NT2/D1 (cell line): Measurements from ENCODE around the gene SCIN.

Source experiments
- DNase-seq: peaks from one replicate; pipeline ENCODE4 v3.0.0-alpha.2; 2011; ENCODE audit warnings: low read depth, low spot score
- H3K27me3 ChIP-seq: 2 replicates; pipeline ENCODE4 v1.6.0; 2011; ENCODE audit warnings: mild to moderate bottlenecking; ENCODE audit not compliant: insufficient read length, insufficient read depth
- H3K36me3 ChIP-seq: 2 replicates; pipeline ENCODE4 v1.6.1; 2011; ENCODE audit warnings: mild to moderate bottlenecking, low read length, mixed read lengths; ENCODE audit not compliant: insufficient read depth, insufficient read length
- H3K4me1 ChIP-seq: 2 replicates; pipeline ENCODE4 v1.5.1; 2011; ENCODE audit not compliant: insufficient read depth, insufficient read length
- H3K4me3 ChIP-seq: 2 replicates; pipeline ENCODE4 v1.5.1; 2011; ENCODE audit warnings: low read depth; ENCODE audit not compliant: insufficient read length
- H3K9ac ChIP-seq: 2 replicates; pipeline ENCODE4 v1.6.0; 2011; ENCODE audit warnings: low read depth; ENCODE audit not compliant: insufficient read length
- H3K9me3 ChIP-seq: 2 replicates; pipeline ENCODE4 v1.5.1; 2011; ENCODE audit warnings: mild to moderate bottlenecking, low read length; ENCODE audit not compliant: insufficient read depth
- SUZ12 ChIP-seq: IDR thresholded peaks from 2 replicates; pipeline ENCODE4 v1.6.1; 2011; ENCODE audit not compliant: insufficient read length, insufficient read depth; ENCODE audit errors: extremely low read depth
- YY1 ChIP-seq: IDR thresholded peaks from 2 replicates; pipeline ENCODE4 v1.6.1; 2011; ENCODE audit not compliant: insufficient read length, insufficient read depth
- ZNF274 ChIP-seq: IDR thresholded peaks from 2 replicates; pipeline ENCODE4 v1.6.1; 2011; ENCODE audit warnings: mild to moderate bottlenecking, low read depth, low read length

SCIN gene

DNA sequence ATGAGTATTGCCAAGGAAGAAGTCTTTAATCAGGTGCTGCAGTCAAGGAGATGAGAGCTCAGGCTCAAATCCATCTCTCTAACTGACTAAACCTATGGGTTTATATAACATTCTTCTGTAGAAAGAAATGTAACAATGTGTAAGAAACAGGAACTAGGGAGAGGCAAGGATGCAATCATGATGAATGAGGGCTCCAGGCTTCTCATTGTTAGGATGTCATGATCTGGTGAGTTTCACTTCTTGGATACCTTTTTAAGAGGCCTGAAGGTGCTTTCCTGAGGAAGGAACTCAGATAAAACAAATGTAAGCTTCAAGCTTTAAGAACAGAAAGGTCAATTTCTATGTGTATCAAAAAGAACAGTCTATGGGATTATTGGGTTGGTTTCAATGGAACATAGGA is 30.8 kb upstream of the SCIN start:
- Histone ChIP-seq H3K36me3 (no peaks in the 10 kb centered on the region), H3K27me3 (no peaks in the 10 kb centered on the region), H3K9ac (no peak overlapping the region), H3K4me1 (no peaks in the 10 kb centered on the region), H3K9me3 (peaks cover 11% of the 10 kb centered on the region; the same call in 1 of the 2 replicates), H3K4me3 (no peak overlapping the region)
- TF ChIP-seq YY1, result no peak
- no peak for DNase-seq

DNA sequence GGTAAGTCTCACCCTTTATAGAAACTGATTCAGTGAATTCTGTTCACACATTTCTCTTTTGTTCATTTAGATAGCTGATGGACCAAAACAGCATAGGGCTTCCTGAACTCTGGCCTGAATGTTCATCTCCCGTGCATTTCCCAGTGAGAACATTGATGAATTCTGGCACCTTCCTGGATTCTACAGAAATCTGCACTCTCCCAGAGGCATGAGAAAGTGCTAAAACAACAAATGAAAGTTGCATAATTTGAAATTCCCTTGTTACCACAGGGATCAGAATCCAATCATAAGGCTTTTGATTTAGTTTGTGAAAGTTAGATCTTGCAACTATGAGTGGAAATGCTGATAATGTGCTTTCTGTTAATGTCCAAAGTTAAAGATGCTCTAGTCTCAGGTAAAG is 29.7 kb upstream of the SCIN start:
- Histone ChIP-seq H3K36me3 (no peaks in the 10 kb centered on the region), H3K4me1 (no peaks in the 10 kb centered on the region), H3K27me3 (no peaks in the 10 kb centered on the region), H3K9me3 (peaks cover 5% of the 10 kb centered on the region; the same call in 1 of the 2 replicates), H3K9ac (no peak overlapping the region), H3K4me3 (no peak overlapping the region)
- TF ChIP-seq SUZ12 (no peak), YY1 (no peak), ZNF274 (no peak)
- DNase-seq, result no peak

DNA sequence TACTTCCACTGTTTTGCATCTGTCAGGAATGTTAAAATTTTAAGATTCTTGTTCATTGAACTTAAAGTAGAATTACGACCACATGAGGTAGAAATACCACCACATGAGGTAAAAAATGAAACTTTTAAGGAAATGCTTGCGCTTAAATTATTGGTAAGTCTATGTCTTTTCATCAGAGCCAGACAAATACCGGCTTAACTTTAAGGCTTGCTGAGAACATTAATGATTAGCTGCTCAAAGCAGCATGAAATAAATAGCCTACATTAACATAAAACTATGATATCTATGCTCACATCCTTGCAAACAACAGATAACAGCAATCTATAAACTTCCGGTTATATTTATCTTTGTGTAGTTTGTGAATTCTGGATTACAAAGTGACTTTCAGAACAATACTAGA is 26.9 kb upstream of the SCIN start:
- H3K9ac ChIP-seq, result no peak overlapping the region
- H3K4me1 ChIP-seq, result no peaks in the 10 kb centered on the region
- DNase-seq, result no peak
- no peak overlapping the region for H3K4me3 ChIP-seq
- TF ChIP-seq ZNF274 (no peak), SUZ12 (no peak), YY1 (no peak)
- H3K36me3 ChIP-seq, result no peaks in the 10 kb centered on the region
- no peaks in the 10 kb centered on the region for H3K9me3 ChIP-seq
- no peaks in the 10 kb centered on the region for H3K27me3 ChIP-seq

DNA sequence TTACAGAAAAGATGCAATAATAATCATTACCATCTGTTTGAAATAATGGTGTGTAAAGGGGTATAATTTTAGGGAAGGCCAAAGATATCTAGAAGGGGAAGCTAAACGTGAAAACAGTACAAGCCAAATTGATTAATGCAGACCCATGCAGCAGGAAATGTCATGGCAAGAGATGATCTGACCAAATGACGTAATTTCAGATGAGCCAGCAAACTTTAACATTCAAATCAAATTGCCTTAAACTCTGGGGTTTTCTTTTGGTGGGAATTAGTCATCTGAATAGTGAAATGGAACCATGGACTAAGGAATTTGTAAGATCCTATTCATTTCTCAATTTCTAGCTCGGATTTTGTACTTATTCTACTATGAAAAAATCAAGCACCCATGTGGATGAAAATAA is 21.4 kb upstream of the SCIN start:
- Histone ChIP-seq H3K36me3 (no peaks in the 10 kb centered on the region), H3K9me3 (no peaks in the 10 kb centered on the region), H3K4me1 (no peaks in the 10 kb centered on the region), H3K4me3 (no peak overlapping the region), H3K9ac (no peak overlapping the region), H3K27me3 (no peaks in the 10 kb centered on the region)
- no peak for TF ChIP-seq ZNF274
- TF ChIP-seq YY1, result no peak
- TF ChIP-seq SUZ12, result no peak
- DNase-seq, result no peak

DNA sequence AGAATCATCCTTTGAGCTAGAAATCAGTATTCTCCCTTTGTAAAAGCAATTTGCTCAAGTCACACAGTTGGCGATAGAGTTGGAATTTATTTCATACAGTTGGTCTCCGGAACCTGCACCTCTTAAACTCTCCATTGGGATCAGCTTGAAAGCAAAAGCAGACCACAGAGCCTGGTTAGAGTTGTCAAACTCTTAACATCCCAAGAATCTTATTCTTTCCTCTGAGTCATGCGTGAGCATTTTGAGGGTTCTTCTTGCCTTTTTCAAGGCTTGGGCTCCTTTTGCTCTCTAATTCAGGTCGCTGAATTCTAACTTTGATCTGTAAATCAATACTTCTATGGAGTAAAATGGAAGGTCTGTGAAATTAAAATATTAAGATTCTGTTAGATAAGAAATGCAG is 19.6 kb upstream of the SCIN start:
- DNase-seq, result no peak
- Histone ChIP-seq H3K27me3 (no peaks in the 10 kb centered on the region), H3K4me3 (no peak overlapping the region), H3K9me3 (no peaks in the 10 kb centered on the region), H3K4me1 (no peaks in the 10 kb centered on the region), H3K9ac (no peak overlapping the region), H3K36me3 (no peaks in the 10 kb centered on the region)
- TF ChIP-seq YY1 (no peak), SUZ12 (no peak)

DNA sequence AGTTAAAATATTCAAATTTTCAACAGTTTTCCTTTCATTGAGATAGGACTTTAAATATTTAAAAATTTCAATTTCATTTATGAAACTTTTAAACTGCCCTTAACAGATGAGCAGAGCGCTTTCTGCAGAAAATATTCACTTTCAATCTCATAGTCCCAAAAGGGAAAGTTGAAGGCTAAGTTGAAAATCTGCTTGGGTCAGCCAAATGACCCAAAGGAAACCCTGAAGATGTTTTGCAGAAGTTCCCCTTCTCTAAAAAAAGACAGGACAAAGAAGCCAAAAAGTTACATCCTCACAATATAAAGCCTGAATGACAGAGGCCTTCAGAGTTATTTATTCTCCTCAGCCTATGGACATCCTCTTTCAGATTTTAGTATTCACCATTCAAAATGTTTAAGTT is 17.6 kb upstream of the SCIN start:
- TF ChIP-seq YY1 (no peak), SUZ12 (no peak), ZNF274 (no peak)
- no peak for DNase-seq
- Histone ChIP-seq H3K4me3 (no peak overlapping the region), H3K9ac (no peak overlapping the region), H3K9me3 (no peaks in the 10 kb centered on the region), H3K27me3 (no peaks in the 10 kb centered on the region), H3K36me3 (no peaks in the 10 kb centered on the region), H3K4me1 (no peaks in the 10 kb centered on the region)

DNA sequence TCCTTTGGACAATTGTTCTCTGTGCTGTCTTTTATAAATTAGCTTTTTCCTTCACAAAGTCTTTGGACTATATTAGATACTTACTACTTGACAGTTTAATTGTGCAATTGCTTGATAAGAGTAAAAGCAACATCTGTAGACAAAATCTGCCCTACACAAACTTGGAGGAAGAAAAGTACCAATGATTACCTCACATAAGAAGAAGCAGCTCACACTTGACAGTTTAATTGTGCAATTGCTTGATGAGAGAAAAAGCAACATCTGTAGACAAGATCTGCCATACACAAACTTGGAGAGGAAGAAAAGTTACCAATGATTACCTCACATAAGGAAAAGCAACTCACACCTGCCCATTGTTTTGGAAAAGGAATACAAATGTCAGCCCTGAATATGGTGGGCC is 17.1 kb upstream of the SCIN start:
- Histone ChIP-seq H3K9ac (no peak overlapping the region), H3K27me3 (no peaks in the 10 kb centered on the region), H3K4me1 (no peaks in the 10 kb centered on the region), H3K36me3 (no peaks in the 10 kb centered on the region), H3K9me3 (no peaks in the 10 kb centered on the region), H3K4me3 (no peak overlapping the region)
- no peak for DNase-seq
- no peak for TF ChIP-seq ZNF274
- TF ChIP-seq SUZ12, result no peak
- no peak for TF ChIP-seq YY1

DNA sequence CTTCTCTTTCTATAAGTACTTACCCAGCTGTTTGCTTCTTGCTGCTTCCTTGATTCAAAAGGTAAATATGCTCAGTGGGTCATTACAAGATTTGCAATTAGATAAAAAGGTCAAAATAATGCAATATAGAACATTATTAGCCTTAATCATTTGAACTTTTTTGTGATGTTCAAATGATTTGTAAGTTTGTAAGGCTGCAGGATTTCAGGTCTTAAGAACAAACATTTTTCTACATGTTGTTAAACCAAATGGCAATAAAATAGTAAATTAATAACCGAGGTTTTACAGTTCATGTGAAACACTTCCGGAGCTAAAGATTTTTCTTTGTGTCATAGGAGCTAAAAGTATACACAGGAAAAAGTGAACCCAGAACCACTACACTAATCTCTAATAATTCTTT is 16.2 kb upstream of the SCIN start:
- Histone ChIP-seq H3K4me1 (no peaks in the 10 kb centered on the region), H3K36me3 (no peaks in the 10 kb centered on the region), H3K4me3 (no peak overlapping the region), H3K9ac (no peak overlapping the region), H3K9me3 (no peaks in the 10 kb centered on the region), H3K27me3 (no peaks in the 10 kb centered on the region)
- TF ChIP-seq SUZ12 (no peak), ZNF274 (no peak), YY1 (no peak)
- DNase-seq, result no peak
